GM19238 (cell line): ENCODE data around the gene REN.
A peak's percentile ranks its signal among the peaks of the same experiment; 100 is the strongest.

Experiments
- DNase-seq: peaks from one replicate; pipeline ENCODE4 v3.0.0; 2011; ENCODE audit warnings: low spot score; ENCODE audit not compliant: insufficient read length

Gene REN

GRCh38 chr1:204191456-204191855 is 25.3 kb upstream of the REN start:
- no peak for DNase-seq

- no peak for DNase-seq
Measured at GRCh38 chr1:204190212-204191211, 24.4 kb upstream of the REN start.

GRCh38 chr1:204188959-204189639 is 23.0 kb upstream of the REN start:
- no peak for DNase-seq

GRCh38 chr1:204186597-204186996 is 20.5 kb upstream of the REN start:
- no peak for DNase-seq

- DNase-seq = no peak
Measured at GRCh38 chr1:204181116-204181515, 15.0 kb upstream of the REN start.

GRCh38 chr1:204180133-204180532 is 14.0 kb upstream of the REN start:
- DNase-seq = no peak

- DNase-seq = no peak
Measured at GRCh38 chr1:204178487-204179281, 12.5 kb upstream of the REN start.

GRCh38 chr1:204177133-204177532 is 11.0 kb upstream of the REN start:
- no peak for DNase-seq

GRCh38 chr1:204176049-204176448 is 9.9 kb upstream of the REN start:
- DNase-seq = no peak

GRCh38 chr1:204174958-204175357 is 8.8 kb upstream of the REN start:
- no peak for DNase-seq

- DNase-seq = no peak
Measured at GRCh38 chr1:204172404-204173029, 6.4 kb upstream of the REN start.

- no peak for DNase-seq
Measured at GRCh38 chr1:204171751-204172178, 5.6 kb upstream of the REN start.

GRCh38 chr1:204170494-204171155 is 4.5 kb upstream of the REN start:
- no peak for DNase-seq

GRCh38 chr1:204169858-204170257 is 3.7 kb upstream of the REN start:
- no peak for DNase-seq

GRCh38 chr1:204167730-204168129 is 1.6 kb upstream of the REN start:
- no peak for DNase-seq

- DNase-seq = peak; percentile 84
Measured at GRCh38 chr1:204162494-204163074, 3.6 kb downstream of the REN start.

- no peak for DNase-seq
Measured at GRCh38 chr1:204161609-204162493, 4.3 kb downstream of the REN start.

GRCh38 chr1:204157962-204158361 is 8.2 kb downstream of the REN start:
- no peak for DNase-seq

GRCh38 chr1:204155881-204156280 is 10.3 kb downstream of the REN start:
- DNase-seq = no peak
